PC-9 (cell line): ENCODE measurements around the gene VAT1. TPM values are rescaled to one million over a fixed set of nuclear protein-coding genes. Genes with fewer than 3 reads are reported as not detected.
A peak's percentile ranks its signal among the peaks of the same experiment; 100 is the strongest.
"Not testable (repeated sequence)": the region's sequence is repeated elsewhere in the genome, so short reads cannot be mapped to it uniquely, and the experiment has no call there.

ENCODE experiments used
- BruUV-seq: library from RNA; stranded (reverse); fragments of 400-500 nt; replicated peaks from 2 replicates; lab custom pipeline; 2021; lab: Mats Ljungman, UMichigan
- CTCF ChIA-PET: fragments of 300-600 bp; sonication (Branson Sonifier 250); formaldehyde crosslinking; loops from one replicate; lab custom pipeline; 2022; ENCODE audit warnings: antibody characterized with exemption; lab: Charles Lee
- POLR2A ChIA-PET: fragments of 300-600 bp; sonication (Branson Sonifier 250); formaldehyde crosslinking; loops from one replicate; lab custom pipeline; 2022; ENCODE audit warnings: antibody characterized with exemption; ENCODE audit not compliant: unreplicated experiment; lab: Charles Lee
- DNase-seq, 2 experiments: peaks; one replicate each; pipeline versions ENCODE4 v3.0.0 to v3.0.0-alpha.2; 2015 to 2022; ENCODE audit warnings: mixed read lengths in 1 of 2
- H2AFZ ChIP-seq: fragments of 200-600 bp; sonication (generic); 2 replicates; pipeline ENCODE4 v1.8.1; 2017; ENCODE audit warnings: antibody characterized with exemption
- H3F3A ChIP-seq: fragments of 200-600 bp; sonication (generic); 2 replicates; pipeline ENCODE4 v1.8.1; 2017; ENCODE audit warnings: antibody characterized with exemption, mild to moderate bottlenecking, low read depth; ENCODE audit not compliant: insufficient read depth
- H3K27ac ChIP-seq: fragments of 200-600 bp; sonication (generic); 2 replicates; pipeline ENCODE4 v1.6.1; 2016; ENCODE audit warnings: mixed run types
- H3K27me3 ChIP-seq: fragments of 200-600 bp; sonication (generic); 2 replicates; pipeline ENCODE4 v1.6.1; 2016; ENCODE audit warnings: low read depth, mixed run types; ENCODE audit not compliant: insufficient read depth
- H3K36me3 ChIP-seq: fragments of 200-600 bp; sonication (generic); 2 replicates; pipeline ENCODE4 v1.6.1; 2016; ENCODE audit warnings: low read depth, mixed run types
- H3K4me1 ChIP-seq: fragments of 200-600 bp; sonication (generic); replicated peaks from 2 replicates; pipeline ENCODE4 v1.6.1; 2016; ENCODE audit warnings: mixed run types; ENCODE audit not compliant: insufficient read depth
- H3K4me2 ChIP-seq: fragments of 200-600 bp; sonication (generic); 2 replicates; pipeline ENCODE4 v1.6.1; 2017; ENCODE audit warnings: mixed run types
- H3K4me3 ChIP-seq: fragments of 200-600 bp; sonication (generic); 2 replicates; pipeline ENCODE4 v1.6.1; 2016; ENCODE audit warnings: mixed run types
- H3K79me2 ChIP-seq: fragments of 200-600 bp; sonication (generic); 2 replicates; pipeline ENCODE4 v1.6.1; 2017; ENCODE audit warnings: low read depth, mixed run types
- H3K9me2 ChIP-seq: fragments of 200-600 bp; sonication (generic); 2 replicates; pipeline ENCODE4 v1.8.1; 2017; ENCODE audit warnings: mild to moderate bottlenecking; ENCODE audit not compliant: insufficient read depth
- H3K9me3 ChIP-seq: fragments of 200-600 bp; sonication (generic); 2 replicates; pipeline ENCODE4 v1.8.1; 2016; ENCODE audit warnings: low read depth; ENCODE audit not compliant: insufficient read depth
- H4K20me1 ChIP-seq: fragments of 200-600 bp; sonication (generic); 2 replicates; pipeline ENCODE4 v1.8.1; 2017; ENCODE audit not compliant: insufficient read depth
- EZH2 ChIP-seq: fragments of 200-600 bp; sonication (generic); IDR thresholded peaks from 2 replicates; pipeline ENCODE4 v1.8.0; 2017; ENCODE audit warnings: antibody characterized with exemption, low read depth
- intact Hi-C: fragments of 100-400 bp; cut with micrococcal nuclease; formaldehyde crosslinking; loops from one replicate; pipeline ENCODE4 v1.10.0; 2022; ENCODE audit not compliant: unreplicated experiment
- total RNA-seq: library from RNA; stranded (reverse); gene quantifications from 2 replicates; pipeline ENCODE4 v1.2.3, GENCODE V29; 2021
- TF ChIP-seq, protein P1 (sequence below): fragments of 200-600 bp; sonication (generic); conservative IDR thresholded peaks from 2 replicates; pipeline ENCODE4 v1.6.1; 2017; ENCODE audit warnings: mixed run types, antibody characterized with exemption, mild to moderate bottlenecking, moderate library complexity

Gene VAT1
- total RNA-seq, 1 experiment from 2014 or later: 220 TPM

DNA sequence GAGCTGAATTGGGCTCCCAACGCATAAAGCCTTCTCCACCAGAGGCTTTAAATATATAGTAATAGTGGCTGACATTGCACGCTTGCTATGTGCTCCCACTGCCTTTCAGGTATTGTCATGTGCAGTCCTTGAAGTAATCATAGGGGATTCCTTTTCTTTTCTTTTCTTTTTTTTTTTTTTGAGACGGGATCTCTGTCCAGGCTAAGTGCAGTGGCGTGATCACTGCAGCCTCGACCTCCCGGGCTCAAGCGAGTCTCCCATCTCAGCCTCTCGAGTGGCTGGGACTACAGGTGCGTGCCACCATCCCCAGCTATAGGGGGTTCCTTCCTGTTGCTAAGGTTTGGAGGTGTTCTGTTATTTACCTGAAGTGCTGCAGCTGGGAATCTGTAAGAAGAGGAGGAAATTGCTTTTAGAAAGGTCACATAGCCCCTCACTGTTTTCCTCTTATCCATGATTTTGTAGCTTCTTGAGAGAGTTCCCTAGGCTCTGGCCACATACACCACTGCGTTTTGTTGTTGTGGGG is 23.1 kb downstream of the VAT1 start:
- no peak for TF ChIP-seq EZH2
- TF ChIP-seq, protein P1, sequence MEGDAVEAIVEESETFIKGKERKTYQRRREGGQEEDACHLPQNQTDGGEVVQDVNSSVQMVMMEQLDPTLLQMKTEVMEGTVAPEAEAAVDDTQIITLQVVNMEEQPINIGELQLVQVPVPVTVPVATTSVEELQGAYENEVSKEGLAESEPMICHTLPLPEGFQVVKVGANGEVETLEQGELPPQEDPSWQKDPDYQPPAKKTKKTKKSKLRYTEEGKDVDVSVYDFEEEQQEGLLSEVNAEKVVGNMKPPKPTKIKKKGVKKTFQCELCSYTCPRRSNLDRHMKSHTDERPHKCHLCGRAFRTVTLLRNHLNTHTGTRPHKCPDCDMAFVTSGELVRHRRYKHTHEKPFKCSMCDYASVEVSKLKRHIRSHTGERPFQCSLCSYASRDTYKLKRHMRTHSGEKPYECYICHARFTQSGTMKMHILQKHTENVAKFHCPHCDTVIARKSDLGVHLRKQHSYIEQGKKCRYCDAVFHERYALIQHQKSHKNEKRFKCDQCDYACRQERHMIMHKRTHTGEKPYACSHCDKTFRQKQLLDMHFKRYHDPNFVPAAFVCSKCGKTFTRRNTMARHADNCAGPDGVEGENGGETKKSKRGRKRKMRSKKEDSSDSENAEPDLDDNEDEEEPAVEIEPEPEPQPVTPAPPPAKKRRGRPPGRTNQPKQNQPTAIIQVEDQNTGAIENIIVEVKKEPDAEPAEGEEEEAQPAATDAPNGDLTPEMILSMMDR: no peak
- ChIA-PET CTCF (no interaction called here), POLR2A (interaction anchor here (0.7 to 1.2 kb wide), 2 partner anchors 12 to 34 kb away, joined by 3 to 8 read pairs; no protein-coding TSS in a partner anchor)
- no peaks in the 10 kb centered on the region for H3K9me3 ChIP-seq
- peaks cover 65% of the 10 kb centered on the region for H3F3A ChIP-seq
- H3K9me2 ChIP-seq: no peaks in the 10 kb centered on the region
- intact Hi-C loops: no loop called here
- peak overlapping the region; percentile 91 for H3K4me3 ChIP-seq
- peaks cover 34% of the 10 kb centered on the region for H3K79me2 ChIP-seq
- peak overlapping the region; percentile 100 for H3K4me2 ChIP-seq
- H3K4me1 ChIP-seq: peaks cover 33% of the 10 kb centered on the region
- DNase-seq: no peak
- peaks cover 25% of the 10 kb centered on the region for H4K20me1 ChIP-seq
- H3K27ac ChIP-seq: peak overlapping the region; percentile 97
- BruUV-seq: no TSS peak
- H2AFZ ChIP-seq: peak overlapping the region; percentile 62; the same call in 1 of the 2 replicates
- H3K36me3 ChIP-seq: peaks cover 44% of the 10 kb centered on the region
- no peaks in the 10 kb centered on the region for H3K27me3 ChIP-seq

DNA sequence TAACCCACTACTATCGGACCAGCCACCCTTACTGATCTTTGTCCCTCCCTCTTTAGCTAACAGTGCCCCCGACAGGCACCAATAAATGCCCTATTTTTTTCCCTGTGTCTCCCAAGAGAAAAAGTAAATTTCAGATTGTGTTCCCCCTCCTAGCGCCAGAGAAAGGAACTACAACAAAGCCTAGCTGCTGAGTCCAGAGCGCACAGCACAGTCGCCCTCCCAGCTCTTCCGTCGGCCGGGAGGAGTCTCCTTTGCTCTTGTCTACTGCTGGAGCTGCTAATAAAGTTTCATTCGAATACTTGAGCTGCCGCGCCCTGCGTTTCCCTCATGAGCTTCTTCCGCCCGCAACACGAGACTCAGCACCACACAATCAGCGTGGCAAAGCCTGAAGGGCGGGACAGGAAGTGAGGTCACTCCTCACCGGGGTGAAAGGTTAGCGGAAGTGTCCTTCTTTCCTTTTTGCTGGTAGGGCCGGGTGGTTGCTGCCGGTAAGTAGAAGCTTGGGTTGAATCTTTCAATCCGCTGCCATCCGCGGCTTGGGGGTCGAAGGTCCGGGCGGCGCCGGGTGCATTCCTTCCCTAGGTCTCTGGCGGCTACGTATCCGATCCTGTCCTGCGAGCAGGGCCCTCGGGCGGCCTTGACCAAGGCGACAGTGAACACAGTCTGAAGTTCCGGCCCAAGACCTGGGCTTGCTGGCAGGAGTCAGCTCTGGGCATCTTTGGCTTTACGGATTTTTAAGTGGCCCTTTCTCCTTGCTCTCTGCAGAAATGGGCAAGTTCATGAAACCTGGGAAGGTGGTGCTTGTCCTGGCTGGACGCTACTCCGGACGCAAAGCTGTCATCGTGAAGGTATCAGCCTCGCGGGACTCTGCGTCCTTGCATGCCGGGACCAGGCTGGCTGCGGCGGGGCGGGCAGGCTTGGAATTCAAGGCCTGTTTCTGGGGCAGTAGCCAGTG is 23.9 kb downstream of the VAT1 start, which contains the start of gene RPL27:
Gene RPL27 (plus strand): TSS at position 436 of the 955 bp plus-strand sequence. CDS start 332 bp downstream, at position 768.
- Histone ChIP-seq H3K27me3 (no peaks in the 10 kb centered on the region), H3K4me3 (peak within 1 kb of the TSS; percentile 91), H3K9me2 (no peaks in the 10 kb centered on the region), H3K79me2 (peaks cover 34% of the 10 kb centered on the region), H4K20me1 (peaks cover 20% of the 10 kb centered on the region), H3K4me1 (peaks cover 33% of the 10 kb centered on the region), H3K4me2 (peak within 1 kb of the TSS; percentile 100), H3K36me3 (peaks cover 42% of the 10 kb centered on the region), H3K9me3 (no peaks in the 10 kb centered on the region), H3F3A (peaks cover 61% of the 10 kb centered on the region), H2AFZ (peak within 1 kb of the TSS; percentile 62), H3K27ac (peak within 1 kb of the TSS; percentile 97)
- POLR2A ChIA-PET: interaction anchor here (0.5 to 1.2 kb wide), 15 partner anchors 13 to 1589 kb away, joined by 3 to 25 read pairs (median 5); partner anchors contain the start of genes AARSD1 and BECN1
- DNase-seq: peak; percentile 93 to 99
- intact Hi-C loops: loop anchor here (1.0 kb wide), 1 partner anchor 155 kb away; no protein-coding TSS in a partner anchor
- TSS peak; percentile 65 for BruUV-seq
- CTCF ChIA-PET: interaction anchor here (0.6 to 0.7 kb wide), 3 partner anchors 39 to 1215 kb away, joined by 3 to 5 read pairs (median 5); partner anchors contain the start of gene BECN1
- TF ChIP-seq EZH2: no peak
- TF ChIP-seq, protein P1: peak; percentile 85

DNA sequence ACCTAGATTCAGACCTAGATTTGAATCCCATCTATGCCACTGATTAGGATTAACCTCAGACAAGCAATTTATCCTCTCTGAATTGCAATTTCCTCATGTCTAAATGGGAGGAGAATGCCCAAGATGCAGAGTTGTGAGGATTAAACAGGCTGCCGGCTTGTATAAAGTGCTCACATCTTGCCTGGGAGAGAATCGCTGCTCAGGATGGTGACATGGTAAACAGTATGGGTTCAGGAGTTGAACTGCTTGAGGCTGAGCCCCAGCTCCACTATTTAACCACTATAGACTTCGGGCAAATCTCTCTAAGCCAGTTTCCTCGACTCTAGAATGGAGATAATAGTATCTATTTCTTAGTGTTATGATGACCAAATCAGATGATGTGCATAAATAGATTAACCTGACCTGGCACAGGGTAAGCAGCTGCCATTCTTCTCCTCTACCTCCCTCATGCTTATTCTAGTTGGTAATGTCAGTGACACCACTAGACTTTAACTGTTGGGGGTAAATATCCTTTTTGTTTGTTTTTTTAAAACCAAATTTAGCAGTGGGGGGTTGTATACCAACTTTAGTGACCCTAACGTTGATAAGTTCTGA is 24.7 kb downstream of the VAT1 start:
- intact Hi-C loops: no loop called here
- Histone ChIP-seq H3K4me2 (peak overlapping the region; percentile 79), H3K27me3 (no peaks in the 10 kb centered on the region), H3K27ac (peak overlapping the region; percentile 40), H2AFZ (peak overlapping the region; percentile 56; the same call in 1 of the 2 replicates), H3K9me2 (no peaks in the 10 kb centered on the region), H3F3A (peaks cover 58% of the 10 kb centered on the region), H3K36me3 (peaks cover 41% of the 10 kb centered on the region), H3K9me3 (no peaks in the 10 kb centered on the region), H3K4me1 (peaks cover 33% of the 10 kb centered on the region), H4K20me1 (peaks cover 12% of the 10 kb centered on the region), H3K79me2 (peaks cover 34% of the 10 kb centered on the region), H3K4me3 (peak overlapping the region; percentile 49; the same call in 1 of the 2 replicates)
- TSS peak; percentile 21 for BruUV-seq
- no peak for DNase-seq
- CTCF ChIA-PET: interaction anchor here (0.6 to 0.7 kb wide), 3 partner anchors 39 to 1214 kb away, joined by 3 to 5 read pairs (median 5); partner anchors contain the start of gene BECN1
- POLR2A ChIA-PET: interaction anchor here (0.5 to 1.2 kb wide), 18 partner anchors 13 to 1590 kb away, joined by 3 to 25 read pairs (median 5); partner anchors contain the start of genes AARSD1 and BECN1
- TF ChIP-seq, protein P1: no peak
- TF ChIP-seq EZH2: no peak

DNA sequence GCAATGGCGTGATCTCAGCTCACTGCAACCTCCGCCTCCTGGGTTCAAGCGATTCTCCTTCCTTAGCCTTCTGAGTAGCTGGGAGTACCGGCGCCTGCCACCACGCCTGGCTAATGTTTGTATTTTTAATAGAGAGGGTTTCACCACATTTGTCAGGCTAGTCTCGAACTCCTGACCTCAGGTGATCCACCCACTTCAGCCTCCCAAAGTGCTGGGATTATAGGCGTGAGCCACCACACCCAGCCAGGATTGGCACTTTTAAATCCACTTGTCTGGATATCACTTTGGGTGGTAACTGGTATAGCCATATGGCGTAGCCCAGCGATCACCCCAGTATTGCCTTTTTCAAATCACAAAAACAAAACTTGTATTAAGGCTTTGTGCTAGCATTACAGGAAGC is 28.3 kb downstream of the VAT1 start:
- CTCF ChIA-PET, H4K20me1 ChIP-seq, H3K4me2 ChIP-seq, H3K79me2 ChIP-seq, DNase-seq, H2AFZ ChIP-seq, POLR2A ChIA-PET, BruUV-seq, H3K9me2 ChIP-seq, H3K9me3 ChIP-seq, H3K27me3 ChIP-seq, H3K4me3 ChIP-seq, H3K27ac ChIP-seq, intact Hi-C loops: not testable (repeated sequence)
- peaks cover 27% of the 10 kb centered on the region for H3K36me3 ChIP-seq
- H3F3A ChIP-seq: peaks cover 51% of the 10 kb centered on the region
- H3K4me1 ChIP-seq: peaks cover 37% of the 10 kb centered on the region
